K562 (cell line): ENCODE results near the gene S100A6. TPM values are rescaled to one million over a fixed set of nuclear protein-coding genes. Genes with fewer than 3 reads are reported as not detected.
A peak's percentile ranks its signal among the peaks of the same experiment; 100 is the strongest.

Experiments used
- CTBP1 ChIP-seq: fragments of 450-650 bp; IDR thresholded peaks from 2 replicates; pipeline ENCODE4 v1.6.1; 2016; ENCODE audit warnings: borderline replicate concordance
- DPF2 ChIP-seq: fragments of 450-650 bp; IDR thresholded peaks from 2 replicates; pipeline ENCODE4 v1.6.1; 2016
- FOXK2 ChIP-seq, 2 experiments: fragments of 450-650 bp; IDR thresholded peaks in 1 of 2; conservative IDR thresholded peaks in 1 of 2; 2 replicates each; pipeline ENCODE4 v1.6.1; 2016; ENCODE audit warnings: low read depth in 2 of 2, mild to moderate bottlenecking in 1 of 2
- JUND ChIP-seq, 2 experiments: IDR thresholded peaks; 2 replicates in 1 of 2; 3 replicates in 1 of 2; pipeline ENCODE4 v1.6.1; 2011; ENCODE audit warnings: borderline replicate concordance in 2 of 2, low read depth in 2 of 2, low read length in 2 of 2, improper control_type of control experiment in 1 of 2, missing biosample characterization in 1 of 2, missing genetic modification characterization in 1 of 2, missing genetic modification reagents in 1 of 2
- MITF ChIP-seq: IDR thresholded peaks from 2 replicates; pipeline ENCODE4 v1.6.1; 2014; ENCODE audit warnings: antibody characterized with exemption
- NUFIP1 ChIP-seq: fragments of 450-650 bp; IDR thresholded peaks from 2 replicates; pipeline ENCODE4 v1.6.1; 2018; ENCODE audit not compliant: partially characterized antibody
- SMARCA4 ChIP-seq: fragments of 450-650 bp; IDR thresholded peaks from 2 replicates; pipeline ENCODE4 v1.6.1; 2016
- TRIM24 ChIP-seq, 2 experiments: fragments of 450-650 bp; IDR thresholded peaks; 2 replicates each; pipeline ENCODE4 v1.6.1; 2016
- ZNF407 ChIP-seq: fragments of 450-650 bp; IDR thresholded peaks from 2 replicates; pipeline ENCODE4 v1.6.1; 2016; ENCODE audit warnings: low read depth
- ZNF592 ChIP-seq: fragments of 450-650 bp; IDR thresholded peaks from 2 replicates; pipeline ENCODE4 v1.6.1; 2017; ENCODE audit warnings: antibody characterized with exemption, mild to moderate bottlenecking
- ZNF696 ChIP-seq: fragments of 250-450 bp; sonication (Bioruptor Pico); conservative IDR thresholded peaks from 2 replicates; pipeline ENCODE4 v1.4.0; 2020; ENCODE audit warnings: mild to moderate bottlenecking, moderate library complexity
- polyA plus RNA-seq, 8 experiments: library from polyadenylated mRNA; depleted of rRNA in 4 of 8; stranded (reverse) in 5 of 8; unstranded in 3 of 8; fragments of >200 nt; fragmentation: Nextera tagmentation in 2 of 8; fragmentation: Illumina TruSeq in 1 of 8; extraction: Ambion mirVana in 2 of 8; extraction: Trizol in 1 of 8; gene quantifications; 2 replicates each; pipeline versions ENCODE4 v1.2.1 to v1.2.3, GENCODE V29; 2011 to 2014; ENCODE audit warnings: inconsistent platforms in 1 of 8, missing spikeins in 1 of 8
- total RNA-seq, 7 experiments: library from RNA; depleted of rRNA in 6 of 7; stranded (reverse); fragments of >200 nt in 6 of 7; fragmentation: Illumina TruSeq in 2 of 7; extraction: Trizol in 2 of 7; gene quantifications; 2 replicates each; pipeline versions ENCODE4 v1.2.1 to v1.2.3, GENCODE V29; 2011 to 2021; ENCODE audit warnings: low replicate concordance in 1 of 7
- TF ChIP-seq, protein P1 (sequence below): sonication (generic); formaldehyde crosslinking; IDR thresholded peaks from 2 replicates; pipeline ENCODE4 v1.9.0; 2022; ENCODE audit warnings: mild to moderate bottlenecking, missing genetic modification reagents

Gene S100A6
- total and polyA plus RNA-seq, 9 of the 15 experiments (the other 6 are each of a cell fraction or from before 2014, with no cell fraction given) = 9.8 to 66.5 (median 23.2) TPM

GRCh38 chr1:153538315-153538821 lies 2.6 kb upstream of the S100A6 start (continued):
- TF ChIP-seq MITF (0 out of 2 replicates have a peak, but pooled peaks have one; percentile 52), ZNF592 (peak; percentile 46; the same call in 1 of the 2 replicates), SMARCA4 (no peak), JUND (IDR thresholded peaks at IDR 0.05; ENCODE audit: borderline replicate concordance, low read depth, low read length) (0 out of 2 replicates have a peak, but pooled peaks have one; percentile 14), JUND (tag; IDR thresholded peaks at IDR 0.05; ENCODE audit: borderline replicate concordance, low read depth, low read length) (no peak; the same call in 2 of the 3 replicates), ZNF696 (CRISPR knock-in tag) (no peak), FOXK2 (conservative IDR thresholded peaks at IDR 0.05 in 1 of 2, IDR thresholded peaks at IDR 0.05 in 1 of 2; ENCODE audit: low read depth in 2 of 2) (peak in 1 of 2 experiments; percentile 75; a peak in 2 of 4 replicates), ZNF407 (no peak), CTBP1 (peak; percentile 72; the same call in 1 of the 2 replicates), NUFIP1 (no peak), DPF2 (0 out of 2 replicates have a peak, but pooled peaks have one; percentile 25), TRIM24 (IDR thresholded peaks at IDR 0.05) (no peak)
- TF ChIP-seq, protein P1, sequence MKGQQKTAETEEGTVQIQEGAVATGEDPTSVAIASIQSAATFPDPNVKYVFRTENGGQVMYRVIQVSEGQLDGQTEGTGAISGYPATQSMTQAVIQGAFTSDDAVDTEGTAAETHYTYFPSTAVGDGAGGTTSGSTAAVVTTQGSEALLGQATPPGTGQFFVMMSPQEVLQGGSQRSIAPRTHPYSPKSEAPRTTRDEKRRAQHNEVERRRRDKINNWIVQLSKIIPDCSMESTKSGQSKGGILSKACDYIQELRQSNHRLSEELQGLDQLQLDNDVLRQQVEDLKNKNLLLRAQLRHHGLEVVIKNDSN (CRISPR knock-in tag) = peak; percentile 90
